LNCaP clone FGC (cell line): ENCODE data around the gene GRM8.

Source experiments
- DNase-seq: peaks from one replicate; pipeline ENCODE4 v3.0.0-alpha.2; 2011; ENCODE audit warnings: low read depth
- H3K4me3 ChIP-seq: 2 replicates; pipeline ENCODE4 v1.5.1; 2011; ENCODE audit warnings: mild to moderate bottlenecking, low read depth, low read length, control low read depth
- CTCF ChIP-seq: IDR thresholded peaks from 2 replicates; pipeline ENCODE4 v1.5.1; 2012; ENCODE audit warnings: mild to moderate bottlenecking; ENCODE audit not compliant: control insufficient read depth, insufficient read depth; ENCODE audit errors: extremely low read depth

GRM8 gene

GRCh38 chr7:127233630-127234029 lies 19.1 kb downstream of the GRM8 start:
- TF ChIP-seq CTCF = no peak
- no peak overlapping the region for H3K4me3 ChIP-seq
- no peak for DNase-seq

DNA sequence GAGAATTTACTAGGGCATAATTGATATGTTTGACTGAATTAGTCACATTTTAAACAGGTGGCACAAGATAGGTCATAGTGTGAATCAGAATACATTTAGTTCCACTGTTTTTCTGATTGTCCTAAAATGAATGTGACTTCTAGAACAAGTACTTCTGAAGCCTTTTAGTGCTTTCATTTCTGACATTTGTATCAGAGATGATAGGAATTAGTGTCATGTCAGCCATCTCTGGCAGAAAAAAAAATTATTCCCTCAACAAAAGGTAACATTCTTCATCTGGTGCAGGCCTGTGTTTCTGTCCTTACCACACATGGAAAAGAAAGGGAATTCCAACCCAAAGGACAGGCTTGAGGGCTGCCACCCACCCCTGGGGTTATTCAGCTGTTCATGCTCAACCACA lies 21.3 kb downstream of the GRM8 start:
- TF ChIP-seq CTCF = no peak
- no peak for DNase-seq
- no peak overlapping the region for H3K4me3 ChIP-seq

GRCh38 chr7:127230192-127230925 lies 22.4 kb downstream of the GRM8 start:
- DNase-seq = no peak
- TF ChIP-seq CTCF = no peak

GRCh38 chr7:127226685-127227374 lies 25.9 kb downstream of the GRM8 start:
- no peak for TF ChIP-seq CTCF
- no peak for DNase-seq
- no peak overlapping the region for H3K4me3 ChIP-seq

More at GRCh38 chr7:127230192-127230925, 22.4 kb downstream of the GRM8 start:
- no peak overlapping the region for H3K4me3 ChIP-seq

DNA sequence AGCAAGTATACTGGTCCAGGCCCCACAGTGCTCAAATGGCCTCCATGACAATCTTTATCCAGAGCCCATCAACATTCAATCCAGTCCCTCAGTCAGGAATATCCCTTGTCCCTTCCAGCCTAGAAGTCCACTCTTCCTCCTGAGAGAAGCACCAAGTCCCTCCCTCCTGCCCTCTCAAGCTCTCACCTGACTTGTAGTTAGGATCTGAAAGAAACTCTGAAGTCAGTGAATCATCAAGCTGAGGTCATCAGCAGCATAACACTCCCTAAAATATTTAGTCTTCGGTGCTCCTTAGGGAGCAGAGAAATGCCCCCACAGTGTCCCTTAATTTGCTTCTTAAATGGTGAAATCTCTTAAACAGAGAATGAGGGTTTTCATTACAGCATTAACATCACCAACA lies 31.0 kb downstream of the GRM8 start:
- TF ChIP-seq CTCF = no peak
- no peak overlapping the region for H3K4me3 ChIP-seq
- DNase-seq = no peak

DNA sequence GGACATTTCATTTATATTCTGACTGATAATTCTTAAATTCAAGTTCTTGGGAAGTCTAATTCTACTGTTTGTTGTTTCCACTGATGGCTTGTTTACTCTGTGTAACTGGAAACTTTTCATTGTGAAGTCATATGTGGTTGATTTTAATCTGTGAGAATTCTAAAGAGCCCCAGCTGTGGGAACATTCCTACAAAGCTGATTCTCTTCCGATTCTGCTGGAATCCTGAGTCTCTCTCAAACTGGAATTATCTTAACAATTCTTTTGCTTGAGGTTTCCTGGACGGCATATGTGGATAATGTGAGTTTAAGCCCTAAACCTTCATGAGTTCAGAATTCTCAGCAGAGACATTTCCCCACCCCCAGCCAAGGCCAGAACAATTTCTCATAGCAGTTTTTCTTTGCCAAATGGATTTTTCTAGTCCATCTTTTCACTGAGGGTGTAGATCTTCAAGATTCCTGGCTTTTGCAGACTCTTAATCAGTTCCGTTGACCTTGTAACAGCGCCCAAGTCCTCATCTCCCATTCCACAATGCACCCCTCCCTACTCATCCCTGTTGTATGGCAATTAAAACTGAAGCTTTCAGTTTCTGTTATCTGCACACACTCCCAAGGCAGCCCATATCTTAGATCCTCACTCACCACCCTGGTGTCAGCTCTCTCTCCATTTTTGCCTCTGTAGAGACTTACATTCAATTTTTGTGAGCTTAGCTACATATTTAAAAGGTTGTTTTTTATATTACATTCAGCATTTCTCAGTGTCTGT lies 37.6 kb downstream of the GRM8 start:
- no peak for TF ChIP-seq CTCF
- no peak overlapping the region for H3K4me3 ChIP-seq
- DNase-seq = no peak
